Astrocyte of the hippocampus (primary cell): ENCODE results near the gene SRP72.

Experiments used
- DNase-seq: peaks from one replicate; pipeline ENCODE4 v3.0.0; 2011; ENCODE audit warnings: low read depth, low spot score

SRP72 gene

DNA sequence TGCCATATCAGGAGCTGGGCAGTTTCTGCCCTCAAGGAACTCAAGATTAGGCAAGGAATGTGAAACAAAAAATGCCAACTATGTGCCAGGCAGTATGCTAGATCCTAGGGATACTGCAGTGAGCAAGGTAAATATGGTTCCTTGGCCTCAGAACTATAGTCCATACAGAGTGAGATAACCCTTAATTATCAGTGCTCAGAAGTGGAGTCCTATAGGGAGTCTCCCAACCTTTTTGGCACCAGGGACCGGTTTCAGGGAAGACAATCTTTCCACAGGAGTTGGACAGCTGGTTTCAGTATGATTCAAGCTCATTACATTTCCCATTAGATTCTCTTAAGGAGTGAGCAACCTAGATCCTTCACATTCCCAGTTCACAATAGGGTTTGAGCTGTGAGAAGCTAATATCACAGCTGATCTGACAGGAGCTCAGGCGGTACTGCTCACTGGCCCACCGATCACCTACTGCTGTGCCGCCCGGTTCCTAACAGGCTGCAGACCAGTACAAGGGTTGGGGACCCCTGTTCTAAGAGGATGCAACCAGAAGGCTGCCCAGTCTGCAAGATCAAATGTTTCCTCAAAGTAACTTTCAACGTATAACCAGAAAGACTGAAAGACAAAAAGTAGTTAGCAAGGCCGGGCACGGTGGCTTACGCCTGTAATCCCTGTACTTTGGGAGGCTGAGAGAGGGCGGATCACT, 1.7 kb upstream of the SRP72 start:
- peak; percentile 24 for DNase-seq

DNA sequence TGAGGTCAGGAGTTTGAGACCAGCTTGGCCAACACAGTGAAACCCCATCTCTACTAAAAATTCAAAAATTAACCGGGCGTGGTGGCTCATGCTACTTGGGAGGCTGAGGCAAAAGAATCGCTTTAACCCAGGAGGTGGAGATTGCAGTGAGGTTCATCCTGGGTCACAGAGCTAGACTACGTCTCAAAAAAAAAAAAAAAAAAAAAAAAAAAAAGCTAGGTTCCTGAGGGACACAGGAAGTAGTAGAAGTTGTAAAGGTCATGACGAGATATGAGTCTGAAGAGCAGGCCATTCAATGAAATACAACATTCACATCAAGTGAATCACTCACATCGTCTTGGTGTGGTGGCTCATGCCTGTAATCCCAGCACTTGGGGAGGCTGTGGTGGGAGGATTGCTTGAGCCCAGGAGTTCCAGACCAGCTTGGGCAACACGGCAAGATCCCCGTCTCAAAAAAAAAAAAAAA, 1.1 kb upstream of the SRP72 start:
- DNase-seq, result peak; percentile 52

DNA sequence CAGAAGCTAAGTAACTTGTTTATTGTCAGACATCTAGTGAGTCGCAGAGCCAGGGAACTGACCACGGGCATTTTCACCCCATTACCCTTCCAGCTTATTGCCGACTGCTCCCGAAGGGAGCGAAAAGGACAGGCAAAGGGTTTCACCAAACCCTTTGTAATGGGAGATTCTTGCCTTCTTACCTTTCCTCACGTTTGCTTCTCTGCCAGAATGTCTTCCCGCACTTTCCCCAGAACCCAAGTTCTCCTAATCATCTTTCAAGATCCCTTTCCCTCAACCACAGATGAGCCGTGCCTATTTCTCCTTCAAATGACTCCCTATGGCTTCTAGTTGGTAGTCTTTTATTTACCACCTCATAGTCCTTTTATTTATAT, 520 bp upstream of the SRP72 start:
- peak; percentile 25 for DNase-seq

DNA sequence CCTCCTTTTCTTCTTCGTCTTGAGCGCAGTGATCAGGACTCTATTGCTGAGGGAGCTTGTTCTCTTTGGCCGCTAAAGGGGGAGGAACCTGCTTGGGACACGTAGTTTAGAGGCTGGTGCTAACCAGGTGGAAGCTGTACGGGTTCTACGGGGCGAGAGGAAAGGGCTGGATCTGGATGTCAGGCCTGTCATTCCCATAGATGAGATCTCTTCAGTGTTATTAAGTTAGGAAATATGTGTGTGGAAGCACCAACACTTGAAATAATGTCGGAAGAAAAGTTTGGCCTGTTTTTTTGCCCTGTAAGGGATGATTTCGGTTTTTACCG, 643 bp downstream of the SRP72 start:
- peak; percentile 58 for DNase-seq

DNA sequence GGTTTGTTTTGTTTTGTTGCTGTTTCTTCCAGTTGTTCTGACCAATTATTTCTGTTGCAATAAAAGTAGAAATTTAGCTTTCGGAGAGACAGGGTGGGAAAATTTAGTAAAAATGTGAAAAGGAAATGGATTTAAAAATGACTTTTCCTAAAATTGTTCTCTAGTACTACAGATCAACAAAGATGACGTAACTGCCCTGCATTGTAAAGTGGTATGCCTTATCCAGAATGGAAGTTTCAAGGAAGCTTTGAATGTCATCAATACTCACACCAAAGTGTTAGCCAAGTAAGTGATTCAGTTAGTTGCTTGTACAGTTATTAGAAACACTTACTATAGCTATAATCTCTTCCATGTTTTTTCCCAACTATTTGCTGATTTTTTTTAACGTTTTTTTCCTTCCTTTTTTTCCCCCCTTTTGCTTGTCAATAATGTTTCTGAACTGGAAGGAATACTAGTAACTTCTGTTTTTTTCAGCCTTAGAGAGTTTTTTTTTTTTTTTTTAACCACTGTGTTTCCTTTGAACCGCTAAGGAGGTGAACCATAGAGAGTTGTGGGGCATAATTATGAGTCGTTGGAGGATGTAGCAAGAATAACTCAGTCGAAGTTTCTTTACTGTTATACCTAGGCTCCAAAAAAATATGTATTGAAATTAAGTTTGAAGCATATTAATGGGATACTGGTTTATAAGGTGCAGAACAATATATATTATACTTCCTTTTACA, 2.2 kb downstream of the SRP72 start:
- no peak for DNase-seq

DNA sequence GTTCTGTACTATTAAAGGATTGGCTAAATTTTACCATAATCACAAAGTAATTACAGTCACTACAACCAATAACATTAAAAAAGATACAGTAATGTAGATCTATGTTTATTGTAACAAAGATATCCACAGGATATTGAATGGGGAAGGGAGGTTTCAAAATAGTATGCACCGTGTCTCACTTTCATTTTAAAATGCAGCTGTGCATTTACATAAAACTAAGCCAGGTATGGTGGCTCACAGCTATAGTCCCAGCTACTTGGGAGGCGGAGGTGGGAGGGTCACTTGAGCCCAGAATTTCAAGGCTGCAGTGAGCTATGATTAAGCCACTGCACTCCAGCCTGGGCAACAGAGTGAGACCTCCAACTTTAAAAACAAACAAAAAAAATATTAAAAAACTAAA, 8.5 kb downstream of the SRP72 start:
- DNase-seq, result no peak

DNA sequence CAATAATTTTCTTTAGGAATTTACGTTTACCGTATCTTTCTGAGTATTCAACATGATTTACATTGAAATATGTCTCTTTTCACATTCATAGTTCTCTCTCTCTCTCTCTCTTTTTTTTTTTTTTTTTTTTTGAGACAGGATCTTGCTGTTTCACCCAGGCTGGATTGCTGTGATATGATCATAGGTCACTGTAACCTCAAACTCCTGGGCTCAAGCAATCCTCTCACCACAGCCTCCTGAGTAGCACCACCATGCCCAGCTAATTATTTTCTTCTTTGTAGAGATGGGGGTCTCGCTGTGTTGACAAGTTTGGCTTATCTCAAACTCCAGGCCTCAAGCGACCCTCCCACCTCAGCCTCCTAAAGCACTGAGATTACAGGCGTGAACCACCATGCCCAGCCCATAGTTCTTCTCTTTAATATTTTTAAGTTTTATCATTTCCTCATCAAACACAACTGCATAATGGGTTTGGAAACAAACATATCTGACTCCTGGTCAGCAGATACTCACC, 9.8 kb downstream of the SRP72 start:
- DNase-seq, result no peak

DNA sequence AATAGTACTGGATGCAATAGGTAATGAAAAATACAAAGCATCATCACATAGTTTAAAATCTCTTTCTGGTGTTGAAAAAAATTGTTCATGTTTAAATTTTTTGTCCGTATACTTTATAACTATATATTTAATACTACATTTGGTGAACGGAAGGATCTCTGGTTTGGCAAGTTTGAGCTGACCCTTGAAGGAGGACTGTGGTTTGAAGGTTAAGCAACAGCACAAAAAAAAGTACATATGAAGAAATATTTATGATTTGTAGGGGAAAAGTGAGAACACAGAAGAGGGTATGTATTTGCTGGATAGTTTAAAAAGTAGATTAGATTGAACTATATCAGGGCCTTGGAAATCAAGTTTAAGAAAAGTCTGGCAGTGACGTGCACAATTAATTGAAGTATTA, 13.3 kb downstream of the SRP72 start:
- no peak for DNase-seq

DNA sequence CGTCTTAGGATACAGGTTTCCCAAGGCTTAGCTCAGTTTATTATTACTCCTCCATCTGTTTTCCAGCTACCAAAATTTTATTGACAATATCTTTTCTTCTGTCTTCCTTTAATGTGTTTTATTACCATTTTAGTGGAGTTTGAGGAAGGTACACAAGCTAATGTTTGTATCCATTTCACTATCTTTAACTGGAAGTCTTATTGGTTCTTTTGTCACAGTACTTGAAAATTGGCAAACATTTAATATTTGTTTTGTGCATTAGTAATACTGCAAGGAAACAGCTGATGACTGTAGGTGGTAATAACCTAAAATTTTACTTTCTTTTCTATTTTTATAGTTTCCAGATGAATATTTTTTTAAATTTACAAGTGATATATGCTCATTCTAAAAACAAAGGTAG, 28.8 kb downstream of the SRP72 start:
- no peak for DNase-seq

DNA sequence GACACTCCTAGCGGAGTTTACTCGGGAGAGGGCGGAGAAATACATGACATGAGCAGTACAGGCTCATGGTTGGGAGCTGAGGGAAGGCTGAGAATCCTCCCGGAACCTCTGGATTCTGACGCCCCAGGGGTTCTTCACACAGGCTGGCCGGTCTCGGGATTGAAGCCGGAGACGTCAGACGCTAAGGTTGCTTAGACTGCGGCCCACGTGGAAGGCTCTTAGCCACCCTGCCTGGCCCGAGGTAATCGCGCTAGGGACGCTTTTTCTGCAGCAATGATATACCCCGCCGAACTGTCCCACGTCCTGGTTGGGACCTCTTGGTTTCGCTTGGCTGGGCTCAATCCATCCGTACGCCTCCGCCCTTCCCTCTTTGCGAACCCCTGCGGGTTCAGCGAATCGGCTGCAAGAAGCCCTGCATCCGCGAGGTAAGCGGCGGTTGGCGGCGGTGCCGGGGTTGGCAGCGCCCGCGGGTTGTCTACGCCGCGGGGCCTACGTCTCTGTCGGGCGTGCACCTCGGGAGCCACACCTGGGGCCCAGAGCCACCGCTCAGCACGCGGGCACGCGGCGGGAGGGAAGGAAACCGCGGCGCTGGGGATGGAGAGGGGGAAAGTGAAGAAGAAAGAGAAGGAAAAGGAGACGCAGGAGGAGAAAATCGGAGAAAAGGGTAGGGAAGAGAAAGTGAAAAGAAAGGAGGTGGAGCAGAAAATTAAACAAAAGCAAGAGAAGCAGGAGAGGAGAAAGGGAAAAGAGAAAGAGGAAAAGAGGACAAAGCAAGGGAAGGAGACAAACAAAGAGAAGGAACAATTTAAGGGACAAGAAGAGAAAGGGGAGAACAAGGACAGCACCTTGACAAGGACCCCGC, 38.1 kb downstream of the SRP72 start, which contains the start of gene ARL9:
TSS of gene ARL9 (plus strand) at position 523 of the 862 bp plus-strand sequence. CDS start at position 595, 72 bp downstream.
- DNase-seq, result peak; percentile 78

DNA sequence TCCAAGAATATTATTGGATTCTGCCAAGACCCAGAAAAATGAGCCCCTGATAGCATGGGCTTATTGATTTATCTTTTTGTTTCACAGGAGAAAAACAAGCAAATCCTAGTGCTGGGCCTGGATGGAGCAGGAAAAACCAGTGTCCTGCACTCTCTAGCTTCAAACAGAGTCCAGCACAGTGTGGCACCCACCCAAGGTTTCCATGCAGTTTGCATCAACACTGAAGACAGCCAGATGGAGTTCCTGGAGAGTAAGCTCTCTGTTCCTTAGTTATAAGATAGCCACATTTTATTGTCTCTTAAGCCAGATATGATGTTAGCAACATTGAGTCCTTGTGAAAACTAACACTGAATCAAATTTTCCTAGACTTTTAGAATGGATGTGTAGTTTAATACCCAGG, 43.7 kb downstream of the SRP72 start:
- no peak for DNase-seq

DNA sequence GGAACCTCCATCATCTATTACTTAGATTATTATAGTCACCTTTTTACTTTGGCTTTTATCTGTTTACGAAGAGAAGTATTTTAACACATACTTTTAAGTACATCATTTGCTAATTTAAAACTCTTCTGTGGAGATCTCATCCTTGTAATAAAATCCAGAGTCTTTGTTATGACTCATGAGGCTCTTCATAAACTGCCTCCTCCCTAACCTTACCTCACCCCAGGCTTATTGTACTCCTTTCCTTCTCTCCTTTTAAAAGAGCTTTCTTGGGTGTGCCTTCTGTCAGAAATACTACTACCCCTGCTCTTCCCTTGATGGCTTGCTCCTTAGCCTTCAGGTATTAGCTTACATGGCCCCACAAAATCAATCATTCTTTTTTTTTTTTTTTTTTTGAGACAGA, 44.7 kb downstream of the SRP72 start:
- no peak for DNase-seq

DNA sequence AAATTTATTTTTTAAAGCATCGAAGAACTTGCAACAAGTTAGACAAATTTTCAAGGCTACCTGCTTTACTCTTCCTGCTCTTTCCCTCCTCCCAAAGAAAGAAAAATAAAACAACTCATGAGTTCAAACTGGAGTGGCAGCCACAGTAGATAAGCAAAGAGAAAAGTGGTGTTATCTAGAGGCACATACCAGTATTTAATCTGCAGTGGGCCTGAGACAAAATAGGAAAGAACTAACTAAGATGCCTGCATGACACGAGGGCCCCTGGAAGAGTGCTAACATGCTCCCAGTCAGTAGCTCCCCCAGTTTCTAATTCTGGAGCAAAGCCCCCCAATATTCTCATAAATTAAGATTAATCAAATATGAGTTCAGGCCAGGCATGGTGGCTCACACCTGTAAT, 46.1 kb downstream of the SRP72 start:
- DNase-seq, result no peak

DNA sequence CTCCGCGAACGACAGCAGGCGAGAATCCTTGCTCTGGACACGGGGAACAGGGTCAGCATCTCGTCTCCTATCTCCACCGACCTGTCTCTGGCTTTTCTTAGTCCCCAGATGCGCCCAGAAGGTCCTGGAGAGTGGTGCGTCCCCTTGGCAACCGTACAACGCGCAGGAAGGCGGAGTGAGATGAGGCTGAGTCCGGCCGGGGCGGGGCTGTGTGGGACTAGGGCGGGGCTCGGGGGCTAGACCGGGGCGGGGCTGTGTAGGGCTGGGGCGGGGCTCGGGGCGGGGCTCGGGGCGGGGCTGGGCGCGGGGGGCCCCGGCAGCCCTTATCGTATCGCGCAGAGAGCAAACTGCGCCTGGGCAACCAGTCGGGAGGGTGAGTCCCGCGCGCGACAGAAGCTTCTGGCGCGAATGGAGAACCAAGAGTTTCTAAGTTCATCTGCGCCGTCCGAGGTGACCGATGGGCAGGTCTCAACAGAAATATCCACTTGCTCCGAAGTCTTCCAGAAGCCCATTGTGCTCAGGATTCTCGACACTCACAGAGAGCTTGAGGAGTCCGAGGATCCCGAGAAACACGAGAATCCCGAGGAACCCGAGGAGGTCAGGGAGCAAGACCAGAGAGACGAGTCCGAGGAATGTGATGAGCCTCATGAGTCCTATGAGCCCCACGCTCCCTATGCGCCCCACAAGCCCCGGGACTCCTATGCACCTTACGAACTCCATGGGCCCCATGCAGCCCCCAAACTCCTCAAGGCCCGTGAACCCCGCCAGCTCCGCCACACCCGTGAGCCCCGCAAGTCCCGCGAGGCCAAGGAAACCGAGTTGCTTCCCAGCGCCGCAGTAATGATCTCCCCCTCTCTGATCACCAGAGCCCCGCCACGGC, 63.1 kb downstream of the SRP72 start:
- peak; percentile 91 for DNase-seq

DNA sequence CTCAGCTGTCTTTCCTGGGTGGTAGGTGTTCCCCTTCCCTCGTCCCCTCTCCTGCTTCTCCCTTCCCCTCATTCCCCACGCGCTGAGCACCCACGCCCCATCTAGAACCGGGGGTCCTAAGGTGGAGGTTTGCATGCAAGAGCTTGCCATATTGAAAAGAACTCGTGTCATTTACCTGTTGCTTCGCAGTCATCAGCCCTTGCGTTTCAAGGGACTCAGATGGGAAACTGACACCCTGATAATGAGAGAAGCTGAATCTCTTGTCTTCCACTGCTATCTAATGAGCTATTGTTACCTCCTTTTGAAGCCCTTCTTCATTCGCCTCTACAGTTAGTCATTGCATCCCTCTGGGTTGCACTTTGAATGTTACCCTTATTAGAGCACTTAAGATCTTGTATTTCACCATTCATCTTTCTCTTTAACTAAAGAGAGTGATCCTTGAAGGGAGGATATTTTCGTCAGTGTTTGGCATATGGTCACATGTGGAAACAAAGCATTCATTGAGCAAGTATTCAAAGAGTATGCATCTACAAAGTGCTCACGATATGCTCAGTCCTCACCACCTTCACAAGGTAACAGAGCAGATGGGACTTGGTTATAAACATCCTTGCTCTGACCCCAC, 63.8 kb downstream of the SRP72 start:
- DNase-seq, result no peak

DNA sequence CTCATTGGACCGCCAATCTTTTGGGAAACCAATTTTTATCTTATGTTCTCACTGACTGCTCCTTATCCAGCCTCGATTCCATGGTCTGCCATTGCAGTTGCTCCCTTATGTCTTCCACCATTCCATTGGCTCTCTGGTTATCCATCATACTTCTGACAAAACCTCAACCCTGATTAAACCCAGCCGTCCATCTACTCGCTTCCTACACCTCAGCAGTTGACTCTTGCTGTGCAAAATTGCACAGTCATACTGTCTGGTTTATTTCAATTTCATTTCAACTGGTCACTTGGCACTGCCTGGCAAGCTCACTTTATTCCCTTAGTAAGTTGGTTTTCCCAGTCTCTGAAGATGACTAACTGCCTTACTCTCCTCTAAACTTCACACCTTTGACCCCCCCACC, 64.4 kb downstream of the SRP72 start:
- no peak for DNase-seq

DNA sequence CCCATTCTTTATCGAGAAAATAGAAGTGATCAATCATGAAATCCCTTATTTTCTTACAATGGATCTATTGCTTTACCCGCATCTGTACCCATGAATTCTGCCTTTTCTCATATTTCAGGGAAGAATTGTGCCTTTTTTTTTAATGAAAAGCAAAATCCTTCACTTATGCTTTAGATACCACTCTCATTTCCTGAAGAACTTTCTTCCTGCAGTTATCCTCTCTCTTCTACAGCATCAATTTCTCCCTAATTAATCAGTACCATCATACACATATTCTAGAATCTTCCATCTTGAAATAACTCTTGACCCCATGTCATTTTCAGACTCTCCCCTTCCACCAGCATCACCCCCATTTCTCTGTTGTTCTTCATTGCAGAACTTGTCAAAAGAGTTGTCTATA, 64.8 kb downstream of the SRP72 start:
- DNase-seq, result no peak

DNA sequence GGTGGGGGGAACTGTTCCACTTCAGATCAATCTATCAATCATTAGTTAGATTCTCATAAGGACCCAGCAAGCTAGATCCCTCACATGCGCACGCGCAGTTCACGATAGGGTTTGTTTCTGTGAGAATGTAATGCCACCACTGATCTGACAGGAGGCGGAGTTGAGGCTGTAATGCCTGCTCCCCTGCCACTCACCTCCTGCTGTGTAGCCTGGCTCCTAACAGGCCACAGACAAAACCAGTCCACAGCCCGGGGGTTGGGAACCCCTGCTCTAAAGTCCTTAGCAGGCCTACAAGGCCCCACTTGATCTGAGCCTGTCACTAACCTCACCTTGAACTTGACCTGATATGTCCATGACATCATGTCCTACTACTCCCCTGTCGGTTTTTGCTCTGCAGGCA, 68.5 kb downstream of the SRP72 start:
- DNase-seq, result no peak

DNA sequence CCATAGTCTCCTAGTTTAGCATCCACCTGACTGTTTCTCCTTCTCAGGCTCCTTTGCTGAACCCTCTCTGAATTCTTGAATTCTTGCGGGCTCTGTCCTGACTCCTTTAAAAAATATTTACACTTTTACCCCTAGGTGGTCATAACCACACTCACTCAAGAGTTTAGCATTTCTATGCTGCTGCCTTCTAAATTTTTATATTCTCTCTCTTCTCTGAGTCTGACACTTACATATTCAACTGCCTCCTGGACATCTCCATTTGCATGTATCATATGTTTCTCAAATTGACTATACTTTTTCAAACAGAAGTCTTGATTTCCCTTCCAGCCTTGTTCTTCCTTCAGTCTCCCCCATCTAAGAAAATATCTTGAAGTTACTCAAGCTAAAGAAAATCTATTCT, 69.7 kb downstream of the SRP72 start:
- no peak for DNase-seq

DNA sequence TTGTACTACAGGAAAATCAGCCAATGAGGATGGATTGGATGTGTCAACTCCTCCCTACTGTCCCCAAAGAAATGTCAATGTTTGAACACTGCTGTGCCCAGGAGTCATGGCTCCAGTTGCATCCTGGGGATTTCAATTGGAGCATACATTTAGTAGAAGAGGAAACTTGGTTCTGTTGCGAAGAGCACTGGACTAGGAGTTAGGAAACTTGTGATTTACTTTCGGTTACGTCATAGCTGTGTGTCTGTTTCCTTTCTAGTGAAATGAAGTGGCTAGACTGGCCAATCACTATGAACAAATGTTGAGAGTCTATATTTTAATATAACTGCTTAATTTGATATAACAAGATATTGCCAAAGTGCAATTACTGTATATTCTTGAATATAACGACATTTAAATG, 73.4 kb downstream of the SRP72 start:
- DNase-seq, result no peak
